HL-60 (cell line): ENCODE results near the gene PAIP1.

ENCODE experiments used
- DNase-seq, 2 experiments: peaks; one replicate each; pipeline ENCODE4 v3.0.0-alpha.2; 2010 to 2020; ENCODE audit warnings: low read depth in 1 of 2, low spot score in 1 of 2
- H3K27ac ChIP-seq: fragments of 250-450 bp; sonication (Bioruptor Pico); replicated peaks from 2 replicates; pipeline ENCODE4 v1.5.1; 2020; ENCODE audit warnings: mild to moderate bottlenecking, moderate library complexity
- H3K27me3 ChIP-seq: fragments of 250-450 bp; sonication (Bioruptor Pico); 2 replicates; pipeline ENCODE4 v1.5.1; 2021; ENCODE audit warnings: mild to moderate bottlenecking, moderate library complexity; ENCODE audit not compliant: insufficient read depth, poor library complexity, severe bottlenecking
- H3K4me3 ChIP-seq: replicated peaks from 2 replicates; pipeline ENCODE4 v1.5.1; 2011; ENCODE audit warnings: mild to moderate bottlenecking, control low read depth, low read length; ENCODE audit not compliant: insufficient read depth
- CTCF ChIP-seq: IDR thresholded peaks from one replicate; pipeline ENCODE4 v1.5.1; 2011; ENCODE audit warnings: low read length, control low read depth, inconsistent platforms; ENCODE audit not compliant: insufficient read depth
- GABPA ChIP-seq: IDR thresholded peaks from 2 replicates; pipeline ENCODE4 v1.6.1; 2012; ENCODE audit warnings: low read depth
- POLR2AphosphoS5 ChIP-seq: IDR thresholded peaks from 2 replicates; pipeline ENCODE4 v1.6.1; 2012; ENCODE audit warnings: low read depth
- REST ChIP-seq: IDR thresholded peaks from 2 replicates; pipeline ENCODE4 v1.6.1; 2012; ENCODE audit warnings: low read depth; ENCODE audit not compliant: insufficient replicate concordance
- SPI1 ChIP-seq: IDR thresholded peaks from 2 replicates; pipeline ENCODE4 v1.6.1; 2012; ENCODE audit warnings: low read depth, mild to moderate bottlenecking, borderline replicate concordance

The PAIP1 gene

GRCh38 chr5:43530648-43531047 lies 26.2 kb downstream of the PAIP1 start:
- Histone ChIP-seq H3K27ac (no peak overlapping the region), H3K27me3 (no peaks in the 10 kb centered on the region), H3K4me3 (no peak overlapping the region)
- no peak for DNase-seq
- no peak for TF ChIP-seq REST
- TF ChIP-seq SPI1: no peak
- no peak for TF ChIP-seq CTCF
- TF ChIP-seq POLR2AphosphoS5: no peak
- no peak for TF ChIP-seq GABPA

- no peak for TF ChIP-seq REST
- TF ChIP-seq GABPA: no peak
- no peak for TF ChIP-seq CTCF
- no peak for TF ChIP-seq SPI1
- TF ChIP-seq POLR2AphosphoS5: no peak
- no peak overlapping the region for H3K27ac ChIP-seq
- no peak overlapping the region for H3K4me3 ChIP-seq
- no peaks in the 10 kb centered on the region for H3K27me3 ChIP-seq
- no peak for DNase-seq
These were observed 33.2 kb downstream of the PAIP1 start for GRCh38 chr5:43523662-43524072.

GRCh38 chr5:43520615-43521014 lies 36.3 kb downstream of the PAIP1 start:
- no peak for DNase-seq
- no peaks in the 10 kb centered on the region for H3K27me3 ChIP-seq
- H3K27ac ChIP-seq: no peak overlapping the region
- no peak overlapping the region for H3K4me3 ChIP-seq
- no peak for TF ChIP-seq REST

GRCh38 chr5:43515678-43516048 lies 41.2 kb downstream of the PAIP1 start:
- Histone ChIP-seq H3K27me3 (no peaks in the 10 kb centered on the region), H3K27ac (peak overlapping the region; percentile 79), H3K4me3 (peak overlapping the region; percentile 75)
- TF ChIP-seq REST (no peak), POLR2AphosphoS5 (no peak), SPI1 (no peak), CTCF (no peak), GABPA (no peak)
- DNase-seq: no peak
